Adrenal gland (tissue), 12 donors: ENCODE results near the gene MOCOS. TPM values are rescaled to one million over a fixed set of nuclear protein-coding genes. Genes with fewer than 3 reads are reported as not detected.

ENCODE experiments used
- DNase-seq, 7 donors: peaks; one replicate each; pipeline ENCODE4 v3.0.0-alpha.2; 2019 to 2020
- H3K27ac ChIP-seq, 5 donors: fragments of 200-600 bp; sonication (generic) in 4 of 5; 1 replicate in 3 of 5; 2 replicates in 2 of 5; pipeline versions ENCODE4 v1.5.1 to v1.8.0; 2016 to 2020; ENCODE audit warnings: mild to moderate bottlenecking in 1 of 5
- H3K27me3 ChIP-seq: fragments of 200-600 bp; 2 replicates; pipeline ENCODE4 v1.8.0; 2021
- H3K36me3 ChIP-seq, 2 donors: fragments of 200-600 bp; replicated peaks in 1 of 2; 1 replicate in 1 of 2; 2 replicates in 1 of 2; pipeline versions ENCODE4 v1.5.1 to v1.8.0; 2018 to 2022
- H3K4me1 ChIP-seq, 2 donors: fragments of 200-600 bp; replicated peaks in 1 of 2; 1 replicate in 1 of 2; 2 replicates in 1 of 2; pipeline versions ENCODE4 v1.5.1 to v1.8.0; 2018 to 2021
- H3K4me3 ChIP-seq, 4 donors: fragments of 200-600 bp; sonication (generic) in 3 of 4; one replicate each; pipeline ENCODE4 v1.5.1; 2016 to 2018
- H3K9me3 ChIP-seq, 3 donors: fragments of 200-600 bp; sonication (generic) in 1 of 3; replicated peaks in 1 of 3; 1 replicate in 2 of 3; 2 replicates in 1 of 3; pipeline versions ENCODE4 v1.5.1 to v1.8.0; 2016 to 2021
- POLR2A ChIP-seq, 2 donors: fragments of 450-650 bp; IDR thresholded peaks; one replicate each; pipeline ENCODE4 v1.6.1; 2017; ENCODE audit warnings: antibody characterized with exemption in 2 of 2, mild to moderate bottlenecking in 2 of 2, moderate library complexity in 1 of 2
- WGBS, 4 donors: extraction: QIAGEN DNeasy Blood & Tissue Kit in 2 of 4; methylation state at CpG; one replicate each; pipeline versions ENCODE4 v1.1.5 to v1.1.7; 2013 to 2017; 5-methylcytosine and 5-hydroxymethylcytosine counted together
- intact Hi-C, 2 donors: fragments of 100-400 bp; cut with DNase I; formaldehyde crosslinking; loops; one replicate each; pipeline versions ENCODE4 v1.14.1 to v1.15.0; 2022 to 2023
- polyA plus RNA-seq, 3 donors: library from polyadenylated mRNA; stranded (reverse); fragments of 200-250 nt in 2 of 3; fragments of 350-450 nt in 1 of 3; fragmentation: Illumina TruSeq in 1 of 3; extraction: RNeasy Lipid Tissue Mini Kit (QIAGEN cat#74804) in 1 of 3; gene quantifications; one replicate each; pipeline ENCODE4 v1.2.3, GENCODE V29; 2013 to 2014
- total RNA-seq, 9 donors: library from RNA; depleted of rRNA in 4 of 9; stranded (reverse); fragments of >200 nt in 4 of 9; fragments of 120-200 nt in 1 of 9; fragmentation: NEBNext Ultra II Directional in 1 of 9; extraction: Animal tissue kit (Norgen Biotek cat#: 25700) in 1 of 9; gene quantifications; one replicate each; pipeline versions ENCODE4 v1.1.0 to v1.2.4, GENCODE V29; 2013 to 2023
- TF ChIP-seq, protein P1 (sequence below), 6 experiments: fragments of 450-650 bp in 4 of 6; fragments of 200-600 bp in 2 of 6; sonication (generic) in 1 of 6; IDR thresholded peaks; 1 replicate in 5 of 6; 2 replicates in 1 of 6; pipeline versions ENCODE4 v1.5.1 to v1.8.0; 2016 to 2021; ENCODE audit warnings: antibody characterized with exemption in 6 of 6, mild to moderate bottlenecking in 2 of 6, moderate library complexity in 1 of 6
- donor health status: healthy with polysubstance abuse.
- donor health status: Bipolar disorder and iron deficiency.
- donor health status: DM: yes; HTN: yes; CAD: no.
- donor health status: DM: no; HTN: no; CAD: no.
- donor health status: DM: no; HTN: no; CAD: no.
- donor health status: DM: yes; HTN: yes; CAD: no.

MOCOS gene
- total and polyA plus RNA-seq, 12 donors: 7.6 to 88.1 (median 20.9) TPM

DNA sequence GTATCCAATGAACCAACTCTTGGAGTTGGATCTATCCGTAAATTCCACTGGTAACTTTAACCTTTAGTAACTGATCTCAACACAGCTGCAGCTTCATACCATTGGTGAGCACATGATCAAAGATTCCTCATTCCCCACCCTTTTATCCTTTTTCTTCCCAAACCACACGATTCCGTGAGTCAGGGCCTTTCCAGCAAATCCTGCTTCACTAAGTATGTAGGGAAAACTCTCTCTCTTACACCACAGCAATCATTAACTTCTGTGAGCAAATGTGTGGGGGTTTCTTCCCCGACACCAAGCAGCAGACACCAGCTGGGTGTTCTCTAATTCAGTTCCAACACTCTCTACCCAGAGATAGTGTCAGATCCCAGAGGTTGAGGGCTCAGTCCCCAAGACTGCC, 34.1 kb upstream of the MOCOS start:
- 73 to 82% (median 78%) methylated on average over 4 of the region's 4 CpGs for WGBS, 4 donors
- TF ChIP-seq POLR2A (IDR thresholded peaks at IDR 0.05): no peak
- TF ChIP-seq, protein P1, sequence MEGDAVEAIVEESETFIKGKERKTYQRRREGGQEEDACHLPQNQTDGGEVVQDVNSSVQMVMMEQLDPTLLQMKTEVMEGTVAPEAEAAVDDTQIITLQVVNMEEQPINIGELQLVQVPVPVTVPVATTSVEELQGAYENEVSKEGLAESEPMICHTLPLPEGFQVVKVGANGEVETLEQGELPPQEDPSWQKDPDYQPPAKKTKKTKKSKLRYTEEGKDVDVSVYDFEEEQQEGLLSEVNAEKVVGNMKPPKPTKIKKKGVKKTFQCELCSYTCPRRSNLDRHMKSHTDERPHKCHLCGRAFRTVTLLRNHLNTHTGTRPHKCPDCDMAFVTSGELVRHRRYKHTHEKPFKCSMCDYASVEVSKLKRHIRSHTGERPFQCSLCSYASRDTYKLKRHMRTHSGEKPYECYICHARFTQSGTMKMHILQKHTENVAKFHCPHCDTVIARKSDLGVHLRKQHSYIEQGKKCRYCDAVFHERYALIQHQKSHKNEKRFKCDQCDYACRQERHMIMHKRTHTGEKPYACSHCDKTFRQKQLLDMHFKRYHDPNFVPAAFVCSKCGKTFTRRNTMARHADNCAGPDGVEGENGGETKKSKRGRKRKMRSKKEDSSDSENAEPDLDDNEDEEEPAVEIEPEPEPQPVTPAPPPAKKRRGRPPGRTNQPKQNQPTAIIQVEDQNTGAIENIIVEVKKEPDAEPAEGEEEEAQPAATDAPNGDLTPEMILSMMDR (IDR thresholded peaks at IDR 0.05): no peak
- H3K27ac ChIP-seq: peak overlapping the region in 3 of 5 donors; percentile 1 to 73 (median 18)

GRCh38 chr18:36153771-36154170, 33.5 kb upstream of the MOCOS start:
- H3K4me3 ChIP-seq: no peak overlapping the region
- TF ChIP-seq POLR2A (IDR thresholded peaks at IDR 0.05): no peak
- TF ChIP-seq, protein P1 (IDR thresholded peaks at IDR 0.05): no peak
- no peak overlapping the region for H3K27ac ChIP-seq
- H3K4me1 ChIP-seq: peaks cover 0 to 3% of the 10 kb centered on the region in 2 donors
- H3K9me3 ChIP-seq: no peaks in the 10 kb centered on the region
- DNase-seq: no peak
- peaks cover 0 to 62% of the 10 kb centered on the region in 2 donors for H3K36me3 ChIP-seq
- 40 to 67% (median 51%) methylated on average over 2 of the region's 2 CpGs for WGBS, 4 donors
- no peaks in the 10 kb centered on the region for H3K27me3 ChIP-seq
- intact Hi-C loops: no loop called here

More for the DNA sequence above, 34.1 kb upstream of the MOCOS start:
- no peaks in the 10 kb centered on the region for H3K9me3 ChIP-seq
- H3K36me3 ChIP-seq: peaks cover 0 to 65% of the 10 kb centered on the region in 2 donors
- intact Hi-C loops: no loop called here
- H3K4me1 ChIP-seq: peaks cover 0 to 3% of the 10 kb centered on the region in 2 donors
- DNase-seq: no peak
- no peak overlapping the region for H3K4me3 ChIP-seq
- H3K27me3 ChIP-seq: no peaks in the 10 kb centered on the region

DNA sequence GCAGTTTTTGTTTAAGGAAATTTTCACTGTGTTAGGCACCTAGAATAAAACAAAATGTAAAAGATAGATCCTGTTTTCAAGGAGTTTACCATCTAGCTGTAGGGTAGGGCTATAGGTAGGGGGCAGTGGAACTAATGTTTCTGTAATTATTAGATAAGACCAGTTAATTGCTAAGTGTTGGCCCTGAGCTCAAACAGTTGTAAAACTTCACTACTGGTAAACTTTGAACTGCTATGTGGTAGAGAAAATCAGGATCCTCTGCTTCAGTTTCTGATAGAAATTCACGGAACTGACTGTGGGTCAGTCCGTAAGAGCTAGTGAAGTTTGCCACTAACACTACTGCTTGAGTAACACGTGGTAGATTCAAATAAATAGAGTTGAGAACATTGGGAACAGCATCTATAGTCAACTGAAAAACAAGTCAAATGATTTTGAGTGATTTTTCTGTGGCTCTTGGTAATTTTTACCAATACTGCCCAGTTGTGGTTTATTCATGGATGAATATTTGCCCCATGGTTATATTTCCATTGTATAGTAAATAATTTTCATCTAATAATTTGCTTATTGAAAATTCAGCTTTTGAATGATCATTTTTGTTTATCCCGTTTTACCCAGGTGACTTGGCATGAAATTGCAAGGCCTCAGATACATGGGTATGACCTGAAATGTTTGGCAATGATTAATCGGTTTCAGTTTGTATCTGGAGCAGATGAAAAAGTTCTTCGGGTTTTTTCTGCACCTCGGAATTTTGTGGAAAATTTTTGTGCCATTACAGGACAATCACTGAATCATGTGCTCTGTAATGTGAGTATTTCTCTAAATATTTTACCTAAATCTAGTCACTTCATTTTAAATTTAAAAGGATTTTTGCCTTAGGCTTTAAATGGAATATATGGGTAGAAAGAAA, 31.2 kb upstream of the MOCOS start:
- Histone ChIP-seq H3K9me3 (no peaks in the 10 kb centered on the region), H3K27me3 (no peaks in the 10 kb centered on the region), H3K4me1 (peaks cover 0 to 3% of the 10 kb centered on the region in 2 donors), H3K27ac (no peak overlapping the region), H3K4me3 (no peak overlapping the region), H3K36me3 (peaks cover 0 to 75% of the 10 kb centered on the region in 2 donors)
- no peak for TF ChIP-seq POLR2A (IDR thresholded peaks at IDR 0.05)
- TF ChIP-seq, protein P1 (IDR thresholded peaks at IDR 0.05): no peak
- DNase-seq: no peak
- 90 to 96% (median 95%) methylated on average over 7 of the region's 7 CpGs for WGBS, 4 donors
- intact Hi-C loops: no loop called here

- TF ChIP-seq, protein P1 (IDR thresholded peaks at IDR 0.05): no peak
- no peak for TF ChIP-seq POLR2A (IDR thresholded peaks at IDR 0.05)
- Histone ChIP-seq H3K27ac (no peak overlapping the region), H3K4me1 (peaks cover 0 to 3% of the 10 kb centered on the region in 2 donors), H3K4me3 (no peak overlapping the region), H3K36me3 (peaks cover 0 to 75% of the 10 kb centered on the region in 2 donors), H3K27me3 (no peaks in the 10 kb centered on the region), H3K9me3 (no peaks in the 10 kb centered on the region)
- intact Hi-C loops: no loop called here
- no peak for DNase-seq
Measured at GRCh38 chr18:36157441-36157840, 29.9 kb upstream of the MOCOS start.
